Measurements from ENCODE around the gene CD58.

- no peak for TF ChIP-seq TAF1 (IDR thresholded peaks at IDR 0.05; ENCODE audit: borderline replicate concordance, insufficient read depth, low read length)
- no peak for TF ChIP-seq POLR2AphosphoS5 (IDR thresholded peaks at IDR 0.05; ENCODE audit: low read depth, low read length)
- TF ChIP-seq REST (IDR thresholded peaks at IDR 0.05; ENCODE audit: insufficient read depth in 1 of 2, low read depth in 2 of 2, low read length in 2 of 2) = no peak
These were observed 61.5 kb downstream of the CD58 start for GRCh38 chr1:116508984-116509980.
